GM19328 (cell line): Measurements from ENCODE around the gene KRT86.
A peak's percentile ranks its signal among the peaks of the same experiment; 100 is the strongest.
"Not testable (repeated sequence)": the region's sequence is repeated elsewhere in the genome, so short reads cannot be mapped to it uniquely, and the experiment has no call there.

Experiments used
- ATAC-seq: cut with Tn5 transposase; IDR thresholded peaks from one replicate; pipeline ENCODE4 v1.9.1; 2021; ENCODE audit warnings: mild to moderate bottlenecking, moderate library complexity; ENCODE audit not compliant: unreplicated experiment

Gene KRT86

GRCh38 chr12:52238916-52239646 is 35.4 kb upstream of the KRT86 start:
- ATAC-seq = no peak

GRCh38 chr12:52239767-52240166 is 34.7 kb upstream of the KRT86 start:
- no peak for ATAC-seq

- not testable (repeated sequence) for ATAC-seq
These were observed 34.2 kb upstream of the KRT86 start for GRCh38 chr12:52240247-52240646.

GRCh38 chr12:52241205-52241842 is 33.1 kb upstream of the KRT86 start:
- ATAC-seq = no peak

GRCh38 chr12:52242442-52243258 is 31.8 kb upstream of the KRT86 start:
- no peak for ATAC-seq

- ATAC-seq = no peak
These were observed 31.1 kb upstream of the KRT86 start for GRCh38 chr12:52243259-52243855.

GRCh38 chr12:52243856-52244614 is 30.4 kb upstream of the KRT86 start:
- peak; percentile 72 for ATAC-seq

GRCh38 chr12:52244615-52244994 is 29.8 kb upstream of the KRT86 start:
- no peak for ATAC-seq

GRCh38 chr12:52245259-52245961 is 29.0 kb upstream of the KRT86 start:
- ATAC-seq = no peak

GRCh38 chr12:52245962-52246569 is 28.4 kb upstream of the KRT86 start:
- no peak for ATAC-seq

- no peak for ATAC-seq
These were observed 27.5 kb upstream of the KRT86 start for GRCh38 chr12:52246720-52247621.

- ATAC-seq = no peak
These were observed 26.6 kb upstream of the KRT86 start for GRCh38 chr12:52247622-52248540.

GRCh38 chr12:52248541-52249461 is 25.6 kb upstream of the KRT86 start:
- no peak for ATAC-seq

- ATAC-seq = no peak
These were observed 24.9 kb upstream of the KRT86 start for GRCh38 chr12:52249511-52250047.

GRCh38 chr12:52250048-52250990 is 24.1 kb upstream of the KRT86 start:
- ATAC-seq = no peak
